ENCODE measurements around the gene OR51B4.

The OR51B4 gene

GRCh38 chr11:5274395-5274794 lies 27.4 kb downstream of the OR51B4 start:
- no peak overlapping the region for H3K4me3 ChIP-seq (ENCODE audit: low read length)
- no peak for DNase-seq (ENCODE audit: low read depth)
- TF ChIP-seq, protein P1, sequence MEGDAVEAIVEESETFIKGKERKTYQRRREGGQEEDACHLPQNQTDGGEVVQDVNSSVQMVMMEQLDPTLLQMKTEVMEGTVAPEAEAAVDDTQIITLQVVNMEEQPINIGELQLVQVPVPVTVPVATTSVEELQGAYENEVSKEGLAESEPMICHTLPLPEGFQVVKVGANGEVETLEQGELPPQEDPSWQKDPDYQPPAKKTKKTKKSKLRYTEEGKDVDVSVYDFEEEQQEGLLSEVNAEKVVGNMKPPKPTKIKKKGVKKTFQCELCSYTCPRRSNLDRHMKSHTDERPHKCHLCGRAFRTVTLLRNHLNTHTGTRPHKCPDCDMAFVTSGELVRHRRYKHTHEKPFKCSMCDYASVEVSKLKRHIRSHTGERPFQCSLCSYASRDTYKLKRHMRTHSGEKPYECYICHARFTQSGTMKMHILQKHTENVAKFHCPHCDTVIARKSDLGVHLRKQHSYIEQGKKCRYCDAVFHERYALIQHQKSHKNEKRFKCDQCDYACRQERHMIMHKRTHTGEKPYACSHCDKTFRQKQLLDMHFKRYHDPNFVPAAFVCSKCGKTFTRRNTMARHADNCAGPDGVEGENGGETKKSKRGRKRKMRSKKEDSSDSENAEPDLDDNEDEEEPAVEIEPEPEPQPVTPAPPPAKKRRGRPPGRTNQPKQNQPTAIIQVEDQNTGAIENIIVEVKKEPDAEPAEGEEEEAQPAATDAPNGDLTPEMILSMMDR (conservative IDR thresholded peaks at IDR 0.05; ENCODE audit: low read length) = no peak

DNA sequence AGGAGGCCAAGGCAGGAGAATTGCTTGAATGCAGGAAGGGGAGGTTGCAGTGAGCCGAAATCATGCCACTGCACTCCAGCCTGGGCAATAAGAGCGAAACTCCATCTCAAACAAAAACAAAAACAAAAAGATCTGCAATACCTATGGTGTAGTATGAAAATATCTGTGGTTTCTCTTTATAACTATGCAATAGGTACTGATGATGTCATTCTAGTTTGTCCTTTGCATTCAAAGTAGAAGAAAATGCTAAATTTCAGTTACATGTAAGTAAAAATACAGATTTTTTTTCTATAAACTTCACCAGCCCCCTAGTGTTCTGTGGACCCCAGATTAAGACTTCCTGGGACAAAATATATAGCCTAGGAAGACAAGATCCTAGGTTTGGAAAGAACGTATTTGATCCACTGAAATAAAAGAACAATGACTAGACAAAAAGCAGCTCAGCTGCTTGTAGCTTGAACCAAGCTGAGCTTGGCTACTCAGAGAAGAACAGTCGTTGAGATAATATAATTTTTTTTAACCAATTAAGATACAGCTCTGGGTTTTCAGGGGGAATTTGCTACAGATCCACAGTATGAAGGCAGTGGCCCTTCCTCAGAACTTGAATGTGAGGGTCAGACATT lies 29.2 kb downstream of the OR51B4 start:
- DNase-seq (ENCODE audit: low read depth) = no peak
- TF ChIP-seq, protein P1 (conservative IDR thresholded peaks at IDR 0.05; ENCODE audit: low read length) = no peak

DNA sequence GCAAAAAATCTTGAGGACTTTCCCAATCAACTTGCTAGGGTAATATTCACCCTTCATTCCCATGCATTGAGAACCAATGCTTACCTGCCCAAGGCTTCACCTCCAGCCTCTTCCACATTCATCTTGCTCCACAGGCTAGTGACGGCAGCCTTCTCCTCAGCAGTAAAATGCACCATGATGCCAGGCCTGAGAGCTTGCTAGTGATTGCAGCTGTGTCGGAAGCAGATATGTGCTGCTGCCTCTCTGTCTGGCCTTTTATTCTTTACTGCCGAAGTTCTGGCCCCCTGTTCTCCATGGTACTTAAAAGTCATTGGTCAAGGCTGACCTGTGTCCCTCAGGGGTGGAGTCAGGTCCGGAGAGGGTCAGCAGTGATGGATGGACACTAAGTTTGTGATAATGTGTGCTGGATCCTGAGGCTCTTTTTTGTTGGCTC lies 32.0 kb downstream of the OR51B4 start, which contains the start of gene HBE1:
TSS of gene HBE1 (minus strand) at position 231 of the 433 bp plus-strand sequence. CDS start at position 176, 55 bp downstream.
- DNase-seq (ENCODE audit: low read depth) = no peak
- TF ChIP-seq, protein P1 (conservative IDR thresholded peaks at IDR 0.05; ENCODE audit: low read length) = no peak
- H3K4me3 ChIP-seq (ENCODE audit: low read length) = no peak within 1 kb of the TSS

More for the DNA sequence above, 29.2 kb downstream of the OR51B4 start:
- H3K4me3 ChIP-seq (ENCODE audit: low read length) = no peak overlapping the region

DNA sequence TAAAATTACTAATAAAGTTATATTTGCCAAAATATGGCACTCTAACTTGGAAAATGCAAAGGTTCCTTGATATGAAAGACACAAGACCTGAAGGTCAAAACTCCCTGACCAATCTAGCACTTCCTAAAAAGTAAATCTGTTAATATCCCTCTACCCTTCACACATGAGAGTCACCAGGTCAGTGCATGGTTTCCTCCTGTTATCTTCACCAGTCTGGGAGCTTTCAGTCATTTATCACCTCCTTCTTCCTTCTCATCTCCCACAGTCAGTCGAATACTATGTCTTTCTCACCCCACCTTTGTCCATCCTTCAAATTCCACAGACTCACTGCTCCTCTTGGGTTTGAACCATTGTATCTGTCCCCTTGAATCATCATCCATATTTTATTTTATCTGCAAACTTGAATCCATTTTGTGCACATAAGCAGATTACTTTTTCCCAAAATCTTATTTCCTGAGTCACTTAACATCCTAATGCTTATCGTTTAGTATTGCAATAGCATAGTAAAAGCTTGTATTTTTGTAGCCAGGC lies 34.6 kb downstream of the OR51B4 start:
- TF ChIP-seq, protein P1 (conservative IDR thresholded peaks at IDR 0.05; ENCODE audit: low read length) = no peak
- DNase-seq (ENCODE audit: low read depth) = no peak
- H3K4me3 ChIP-seq (ENCODE audit: low read length) = no peak overlapping the region

DNA sequence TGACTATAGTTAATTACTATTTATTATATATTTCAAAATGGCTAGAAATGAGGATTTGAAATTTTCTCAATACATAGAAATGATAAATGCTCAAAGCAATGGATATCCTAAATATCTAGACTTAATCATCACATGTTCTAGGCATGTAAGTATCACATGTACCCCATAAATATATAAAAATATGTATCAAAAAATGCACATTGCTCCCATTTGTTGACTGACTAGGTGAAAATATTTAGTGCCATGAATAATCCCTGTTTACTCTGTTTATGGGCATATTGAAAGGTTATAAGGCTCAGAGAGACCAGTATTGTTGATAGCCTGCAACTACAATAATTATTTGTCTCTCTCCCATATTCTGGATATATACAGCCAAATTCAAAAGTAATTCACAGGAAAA lies 35.1 kb downstream of the OR51B4 start:
- no peak for DNase-seq (ENCODE audit: low read depth)
- no peak overlapping the region for H3K4me3 ChIP-seq (ENCODE audit: low read length)
- TF ChIP-seq, protein P1 (conservative IDR thresholded peaks at IDR 0.05; ENCODE audit: low read length) = no peak

DNA sequence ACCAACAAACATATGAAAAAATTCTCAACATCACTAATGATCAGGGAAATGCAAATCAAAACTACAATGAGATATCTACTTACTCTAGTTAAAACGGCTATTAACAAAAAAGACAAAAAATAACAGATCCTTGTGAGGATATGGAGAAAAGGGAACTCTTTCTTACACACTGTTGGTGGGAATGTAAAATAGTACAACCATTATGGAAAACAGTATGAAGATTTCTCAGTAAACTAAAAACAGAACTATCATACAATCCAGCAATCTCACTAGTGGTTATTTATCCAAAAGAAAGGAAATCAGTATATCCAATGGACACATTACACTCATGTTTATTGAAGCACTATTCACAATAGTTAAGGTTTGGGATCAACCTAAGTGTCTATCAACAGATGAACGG lies 35.9 kb downstream of the OR51B4 start:
- TF ChIP-seq, protein P1 (conservative IDR thresholded peaks at IDR 0.05; ENCODE audit: low read length) = no peak
- no peak overlapping the region for H3K4me3 ChIP-seq (ENCODE audit: low read length)
- no peak for DNase-seq (ENCODE audit: low read depth)
